22Rv1 (cell line): Measurements from ENCODE around the gene ARHGAP10.

Experiments used
- CTCF ChIP-seq: fragments of 450-650 bp; IDR thresholded peaks from 2 replicates; pipeline ENCODE4 v1.5.1; 2017; ENCODE audit warnings: mild to moderate bottlenecking
- ZFX ChIP-seq: fragments of 450-650 bp; IDR thresholded peaks from 2 replicates; pipeline ENCODE4 v1.6.1; 2017; ENCODE audit warnings: antibody characterized with exemption, borderline replicate concordance

- TF ChIP-seq CTCF (no peak), ZFX (no peak)
Observed at GRCh38 chr4:147761218-147761883, 29.5 kb downstream of the ARHGAP10 start.
